Measurements from ENCODE around the gene NEGR1.

DNA sequence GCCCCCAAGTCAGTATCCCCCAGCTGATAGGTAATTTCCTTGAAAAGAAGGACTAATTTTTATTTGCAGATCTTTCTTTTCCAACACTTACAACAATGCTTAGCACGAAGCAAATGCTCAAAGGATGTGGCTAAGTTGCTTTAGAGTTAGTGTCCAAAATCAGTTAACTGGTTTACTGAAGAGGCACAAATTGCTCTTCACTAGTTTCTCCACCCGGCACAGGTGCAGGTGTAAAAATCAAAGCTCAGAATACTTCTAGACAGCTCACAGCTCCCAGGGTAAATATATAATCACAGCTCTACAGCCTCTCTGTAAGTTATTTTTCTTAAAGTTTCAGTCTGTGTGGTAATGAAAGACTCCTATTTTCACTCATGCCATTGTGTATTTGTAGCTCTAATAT lies 361.8 kb downstream of the NEGR1 start:
- no peak for TF ChIP-seq RNF2 (IDR thresholded peaks at IDR 0.05)
- TF ChIP-seq ZNF274 (IDR thresholded peaks at IDR 0.05; ENCODE audit: borderline replicate concordance, low read depth, low read length) = no peak
- TF ChIP-seq, protein P1, sequence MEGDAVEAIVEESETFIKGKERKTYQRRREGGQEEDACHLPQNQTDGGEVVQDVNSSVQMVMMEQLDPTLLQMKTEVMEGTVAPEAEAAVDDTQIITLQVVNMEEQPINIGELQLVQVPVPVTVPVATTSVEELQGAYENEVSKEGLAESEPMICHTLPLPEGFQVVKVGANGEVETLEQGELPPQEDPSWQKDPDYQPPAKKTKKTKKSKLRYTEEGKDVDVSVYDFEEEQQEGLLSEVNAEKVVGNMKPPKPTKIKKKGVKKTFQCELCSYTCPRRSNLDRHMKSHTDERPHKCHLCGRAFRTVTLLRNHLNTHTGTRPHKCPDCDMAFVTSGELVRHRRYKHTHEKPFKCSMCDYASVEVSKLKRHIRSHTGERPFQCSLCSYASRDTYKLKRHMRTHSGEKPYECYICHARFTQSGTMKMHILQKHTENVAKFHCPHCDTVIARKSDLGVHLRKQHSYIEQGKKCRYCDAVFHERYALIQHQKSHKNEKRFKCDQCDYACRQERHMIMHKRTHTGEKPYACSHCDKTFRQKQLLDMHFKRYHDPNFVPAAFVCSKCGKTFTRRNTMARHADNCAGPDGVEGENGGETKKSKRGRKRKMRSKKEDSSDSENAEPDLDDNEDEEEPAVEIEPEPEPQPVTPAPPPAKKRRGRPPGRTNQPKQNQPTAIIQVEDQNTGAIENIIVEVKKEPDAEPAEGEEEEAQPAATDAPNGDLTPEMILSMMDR (IDR thresholded peaks at IDR 0.05 in 2 of 3, conservative IDR thresholded peaks at IDR 0.05 in 1 of 3; ENCODE audit: insufficient read depth in 2 of 3, low read depth in 1 of 3, low read length in 3 of 3) = no peak
- no peak for TF ChIP-seq ZKSCAN1 (IDR thresholded peaks at IDR 0.05; ENCODE audit: low read depth, low read length)
